Calu3 (cell line): ENCODE results near the gene ATP8A1. TPM values are rescaled to one million over a fixed set of nuclear protein-coding genes. Genes with fewer than 3 reads are reported as not detected.

ENCODE experiments used
- BruUV-seq: library from RNA; stranded (reverse); fragments of 400-500 nt; replicated peaks from 2 replicates; lab custom pipeline; 2021; lab: Mats Ljungman, UMichigan
- CTCF ChIA-PET: fragments of 300-600 bp; sonication (Branson Sonifier 250); formaldehyde crosslinking; loops from one replicate; lab custom pipeline; 2022; ENCODE audit warnings: antibody characterized with exemption; lab: Charles Lee
- DNase-seq: peaks from one replicate; pipeline ENCODE4 v3.0.0; 2022
- H3K27ac Mint-ChIP-seq: one replicate; pipeline ENCODE4 v1.8.0; 2022; ENCODE audit warnings: mixed read lengths; ENCODE audit not compliant: unreplicated experiment
- H3K27me3 Mint-ChIP-seq: one replicate; pipeline ENCODE4 v1.8.0; 2022; ENCODE audit warnings: mixed read lengths; ENCODE audit not compliant: unreplicated experiment
- H3K36me3 Mint-ChIP-seq: one replicate; pipeline ENCODE4 v1.8.0; 2022; ENCODE audit warnings: mild to moderate bottlenecking, moderate library complexity, mixed read lengths; ENCODE audit not compliant: insufficient read depth, unreplicated experiment
- H3K4me1 Mint-ChIP-seq: one replicate; pipeline ENCODE4 v1.8.0; 2022; ENCODE audit warnings: mild to moderate bottlenecking, low read depth, mixed read lengths; ENCODE audit not compliant: unreplicated experiment
- H3K4me3 Mint-ChIP-seq: one replicate; pipeline ENCODE4 v1.8.0; 2022; ENCODE audit warnings: mild to moderate bottlenecking, low read depth, moderate library complexity, mixed read lengths; ENCODE audit not compliant: unreplicated experiment
- H3K9me3 Mint-ChIP-seq: one replicate; pipeline ENCODE4 v1.8.0; 2022; ENCODE audit warnings: low read depth, mixed read lengths; ENCODE audit not compliant: unreplicated experiment
- intact Hi-C: fragments of 100-400 bp; cut with micrococcal nuclease; formaldehyde crosslinking; loops from one replicate; pipeline ENCODE4 v1.10.0; 2022; ENCODE audit not compliant: unreplicated experiment
- total RNA-seq: library from RNA; stranded (reverse); gene quantifications from 2 replicates; pipeline ENCODE4 v1.2.3, GENCODE V29; 2022
- TF ChIP-seq, protein P1 (sequence below): fragments of 200-600 bp; IDR thresholded peaks from one replicate; pipeline ENCODE4 v1.8.0; 2022; ENCODE audit warnings: antibody characterized with exemption; ENCODE audit not compliant: unreplicated experiment

ATP8A1 gene
- total RNA-seq, 1 experiment from 2014 or later: 0.76 TPM

GRCh38 chr4:42596918-42597317 is 60.0 kb downstream of the ATP8A1 start:
- no peaks in the 10 kb centered on the region for H3K9me3 Mint-ChIP-seq
- CTCF ChIA-PET: interaction anchor here (0.7 kb wide), 1 partner anchor 22 kb away, joined by 3 read pairs; no protein-coding TSS in a partner anchor
- no peaks in the 10 kb centered on the region for H3K27me3 Mint-ChIP-seq
- TF ChIP-seq, protein P1, sequence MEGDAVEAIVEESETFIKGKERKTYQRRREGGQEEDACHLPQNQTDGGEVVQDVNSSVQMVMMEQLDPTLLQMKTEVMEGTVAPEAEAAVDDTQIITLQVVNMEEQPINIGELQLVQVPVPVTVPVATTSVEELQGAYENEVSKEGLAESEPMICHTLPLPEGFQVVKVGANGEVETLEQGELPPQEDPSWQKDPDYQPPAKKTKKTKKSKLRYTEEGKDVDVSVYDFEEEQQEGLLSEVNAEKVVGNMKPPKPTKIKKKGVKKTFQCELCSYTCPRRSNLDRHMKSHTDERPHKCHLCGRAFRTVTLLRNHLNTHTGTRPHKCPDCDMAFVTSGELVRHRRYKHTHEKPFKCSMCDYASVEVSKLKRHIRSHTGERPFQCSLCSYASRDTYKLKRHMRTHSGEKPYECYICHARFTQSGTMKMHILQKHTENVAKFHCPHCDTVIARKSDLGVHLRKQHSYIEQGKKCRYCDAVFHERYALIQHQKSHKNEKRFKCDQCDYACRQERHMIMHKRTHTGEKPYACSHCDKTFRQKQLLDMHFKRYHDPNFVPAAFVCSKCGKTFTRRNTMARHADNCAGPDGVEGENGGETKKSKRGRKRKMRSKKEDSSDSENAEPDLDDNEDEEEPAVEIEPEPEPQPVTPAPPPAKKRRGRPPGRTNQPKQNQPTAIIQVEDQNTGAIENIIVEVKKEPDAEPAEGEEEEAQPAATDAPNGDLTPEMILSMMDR: no peak
- no peak overlapping the region for H3K4me3 Mint-ChIP-seq
- H3K36me3 Mint-ChIP-seq: no peaks in the 10 kb centered on the region
- no TSS peak for BruUV-seq
- H3K4me1 Mint-ChIP-seq: no peaks in the 10 kb centered on the region
- intact Hi-C loops: no loop called here
- no peak for DNase-seq
- no peak overlapping the region for H3K27ac Mint-ChIP-seq

DNA sequence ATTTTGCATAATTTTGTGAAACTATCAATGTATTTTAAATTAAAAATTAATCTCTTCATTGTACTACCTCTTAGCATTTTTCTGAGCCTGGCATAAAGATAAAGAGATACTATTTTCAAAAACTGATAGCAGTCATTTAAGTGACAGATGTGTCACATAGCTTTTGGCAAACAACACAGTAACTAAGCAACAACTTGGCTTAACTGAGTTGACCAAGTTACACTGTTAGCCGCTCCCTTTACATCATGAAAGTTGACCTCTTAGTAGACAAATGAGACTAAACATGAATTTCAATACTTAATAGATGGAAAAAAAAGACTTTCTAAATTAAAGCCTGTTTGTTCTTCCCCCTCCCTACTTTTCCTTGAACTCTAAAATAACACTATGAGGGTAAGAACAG is 62.0 kb downstream of the ATP8A1 start:
- Mint-ChIP-seq H3K36me3 (no peaks in the 10 kb centered on the region), H3K4me3 (no peak overlapping the region), H3K9me3 (no peaks in the 10 kb centered on the region), H3K27ac (no peak overlapping the region), H3K4me1 (no peaks in the 10 kb centered on the region), H3K27me3 (no peaks in the 10 kb centered on the region)
- no peak for DNase-seq
- TF ChIP-seq, protein P1: no peak
- intact Hi-C loops: no loop called here
- CTCF ChIA-PET: no interaction called here
- BruUV-seq: no TSS peak

GRCh38 chr4:42588909-42589308 is 68.0 kb downstream of the ATP8A1 start:
- DNase-seq: no peak
- Mint-ChIP-seq H3K27ac (no peak overlapping the region), H3K4me3 (no peak overlapping the region), H3K27me3 (no peaks in the 10 kb centered on the region), H3K36me3 (no peaks in the 10 kb centered on the region), H3K9me3 (peaks cover 8% of the 10 kb centered on the region), H3K4me1 (no peaks in the 10 kb centered on the region)
- intact Hi-C loops: no loop called here
- BruUV-seq: no TSS peak
- TF ChIP-seq, protein P1: no peak
- CTCF ChIA-PET: no interaction called here

GRCh38 chr4:42586775-42587174 is 70.1 kb downstream of the ATP8A1 start:
- Mint-ChIP-seq H3K36me3 (no peaks in the 10 kb centered on the region), H3K27ac (no peak overlapping the region), H3K4me3 (no peak overlapping the region), H3K27me3 (no peaks in the 10 kb centered on the region), H3K9me3 (peaks cover 8% of the 10 kb centered on the region), H3K4me1 (no peaks in the 10 kb centered on the region)
- intact Hi-C loops: no loop called here
- CTCF ChIA-PET: no interaction called here
- DNase-seq: no peak
- no TSS peak for BruUV-seq
- TF ChIP-seq, protein P1: no peak
